OCI-M2 (cell line): ENCODE results near the gene WNT1.

Experiments used
- DNase-seq: peaks from one replicate; lab custom pipeline; 2025; ENCODE audit not compliant: unreplicated experiment; lab: John Stamatoyannopoulos, UW

Gene WNT1

DNA sequence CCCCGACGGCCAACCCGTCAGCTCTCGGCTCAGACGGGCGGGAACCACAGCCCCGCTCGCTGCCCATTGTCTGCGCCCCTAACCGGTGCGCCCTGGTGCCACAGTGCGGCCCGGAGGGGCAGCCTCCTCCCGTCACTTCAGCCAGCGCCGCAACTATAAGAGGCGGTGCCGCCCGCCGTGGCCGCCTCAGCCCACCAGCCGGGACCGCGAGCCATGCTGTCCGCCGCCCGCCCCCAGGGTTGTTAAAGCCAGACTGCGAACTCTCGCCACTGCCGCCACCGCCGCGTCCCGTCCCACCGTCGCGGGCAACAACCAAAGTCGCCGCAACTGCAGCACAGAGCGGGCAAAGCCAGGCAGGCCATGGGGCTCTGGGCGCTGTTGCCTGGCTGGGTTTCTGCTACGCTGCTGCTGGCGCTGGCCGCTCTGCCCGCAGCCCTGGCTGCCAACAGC is at the start of gene WNT1:
WNT1 (plus strand) TSS at position 32 of the 450 bp plus-strand sequence; CDS start at position 361, 329 bp downstream.
- no peak for DNase-seq

DNA sequence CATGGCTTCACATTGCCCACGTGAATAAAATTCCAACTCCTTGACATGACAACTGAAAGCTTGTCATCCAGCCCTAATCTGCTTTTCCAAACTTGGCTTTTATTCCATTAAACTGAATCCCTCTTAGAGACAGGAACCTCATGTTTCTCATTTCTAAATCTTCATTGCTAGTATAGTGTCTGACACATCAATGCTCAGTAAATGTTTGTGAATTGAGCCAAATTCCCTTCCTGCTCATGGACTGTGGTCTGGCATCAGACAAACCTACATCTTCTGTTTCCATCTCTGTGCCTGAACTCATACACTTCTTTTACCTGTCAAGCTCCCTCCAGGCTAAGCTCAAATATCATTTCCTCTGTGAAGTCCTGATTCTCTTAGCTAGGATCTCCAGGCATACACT is 48.6 kb upstream of the WNT1 start:
- DNase-seq, result no peak

DNA sequence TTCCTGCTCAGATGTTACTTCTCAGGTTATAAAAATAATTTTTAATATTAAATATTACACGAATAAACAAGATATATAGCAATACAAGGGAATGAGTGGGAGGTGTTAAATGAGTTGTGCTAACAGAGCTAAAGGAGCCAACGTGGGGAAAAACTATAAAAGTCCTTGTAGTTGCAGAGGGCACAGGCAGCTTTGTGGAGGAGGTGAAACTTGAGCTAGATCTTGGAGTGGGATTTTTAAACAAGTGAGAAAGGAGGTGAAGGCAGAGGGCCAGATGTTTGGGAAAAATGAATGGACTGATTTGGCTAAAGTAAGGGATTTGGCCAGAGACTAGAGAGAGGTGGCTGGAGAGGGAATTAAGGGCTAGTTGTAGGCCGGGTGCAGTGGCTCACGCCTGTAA is 47.6 kb upstream of the WNT1 start:
- DNase-seq, result no peak

DNA sequence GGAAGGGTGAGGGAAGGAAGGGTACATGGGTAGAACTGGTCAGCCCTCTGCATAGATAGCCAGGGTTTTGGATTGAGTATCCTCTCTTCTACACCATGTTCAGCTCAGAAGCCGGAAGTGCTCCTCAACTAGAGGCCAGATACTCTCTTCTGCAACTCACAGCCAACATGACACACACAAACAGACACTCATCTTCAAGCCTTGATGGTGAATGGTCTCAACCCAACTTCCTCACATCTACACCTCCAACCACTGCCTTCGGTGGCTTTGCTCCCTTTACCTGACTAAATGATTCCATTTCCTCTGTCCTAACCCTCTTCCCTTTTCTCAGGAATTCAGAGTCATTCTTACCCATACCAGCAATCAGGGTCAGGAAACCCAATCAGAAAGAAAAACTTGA is 45.2 kb upstream of the WNT1 start:
- DNase-seq, result no peak

DNA sequence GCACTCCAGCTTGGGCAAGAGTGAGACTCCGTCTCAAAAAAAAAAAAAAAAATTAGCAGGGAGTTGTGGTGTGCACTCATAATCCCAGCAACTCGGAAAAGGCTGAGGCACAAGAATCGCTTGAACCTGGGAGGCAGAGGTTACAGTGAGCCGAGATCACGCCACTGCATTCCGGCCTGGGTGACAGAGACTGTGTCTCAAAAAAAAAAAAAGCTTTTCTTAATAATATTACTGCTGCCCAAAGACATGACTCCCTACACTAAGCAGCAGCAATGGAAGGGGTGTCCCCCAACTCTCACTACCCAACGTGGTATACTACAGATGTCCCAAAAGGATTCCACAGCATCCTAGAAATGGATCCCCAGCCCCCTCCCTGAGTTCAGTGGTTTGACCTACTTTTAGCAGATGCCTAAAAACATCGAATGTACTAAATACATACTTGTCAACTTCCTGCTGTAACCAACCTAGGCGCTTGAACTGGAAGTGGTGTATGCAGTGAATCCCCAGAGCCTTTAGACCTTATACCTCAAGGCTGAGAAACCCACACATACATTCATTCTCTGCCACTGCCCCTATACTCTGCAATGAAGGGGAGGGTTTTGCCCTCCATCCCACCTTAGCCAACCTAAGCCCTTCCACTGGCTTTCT is 44.3 kb upstream of the WNT1 start:
- no peak for DNase-seq

DNA sequence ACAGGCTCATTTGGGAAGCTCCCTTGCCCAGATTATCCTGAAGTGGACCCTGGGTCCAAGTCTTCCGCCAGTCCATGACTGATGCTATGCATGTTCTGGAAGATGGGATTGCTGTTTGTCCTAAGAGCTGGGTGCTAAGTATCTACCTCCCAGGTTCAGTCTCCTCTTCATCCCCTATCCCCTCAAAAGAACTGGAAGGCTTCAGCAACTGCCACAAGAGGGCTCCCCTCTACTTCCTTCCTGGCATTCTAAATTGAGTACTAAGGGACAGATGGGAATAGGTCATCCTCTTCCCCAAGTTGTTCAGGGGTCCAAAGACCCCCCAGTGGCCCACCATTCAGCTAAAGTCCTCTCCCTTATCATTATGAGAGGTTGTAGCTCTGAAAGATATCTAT is 43.8 kb upstream of the WNT1 start:
- DNase-seq, result no peak

DNA sequence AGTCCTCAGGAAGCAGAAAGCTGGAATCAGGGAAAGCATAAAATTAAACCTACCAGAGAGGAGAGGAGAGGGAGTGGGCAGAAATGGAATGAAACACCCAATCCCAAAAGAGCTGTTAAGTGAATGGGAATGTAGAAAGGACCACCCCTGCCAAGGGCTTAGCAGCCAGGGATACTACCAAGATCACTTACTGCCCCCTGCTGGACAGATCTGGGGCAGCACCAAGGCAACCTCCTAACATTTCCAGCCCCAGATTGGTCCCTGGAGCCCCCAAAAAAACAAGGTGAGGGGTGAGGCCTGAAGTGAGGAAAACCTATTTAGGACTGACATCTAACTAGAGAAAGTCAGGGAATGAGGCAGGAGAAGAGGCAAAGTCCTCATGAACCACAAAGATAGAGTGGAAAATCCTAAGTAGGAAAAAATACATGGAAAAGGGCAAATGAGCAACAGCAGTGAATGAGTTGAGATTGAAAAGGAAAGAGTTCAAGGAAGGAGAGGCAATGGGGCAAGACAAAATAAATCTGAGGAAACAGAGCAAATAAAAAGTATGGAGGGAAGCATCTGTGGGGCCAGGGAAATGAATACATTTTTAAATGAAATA is 41.6 kb upstream of the WNT1 start:
- peak; percentile 51 for DNase-seq

DNA sequence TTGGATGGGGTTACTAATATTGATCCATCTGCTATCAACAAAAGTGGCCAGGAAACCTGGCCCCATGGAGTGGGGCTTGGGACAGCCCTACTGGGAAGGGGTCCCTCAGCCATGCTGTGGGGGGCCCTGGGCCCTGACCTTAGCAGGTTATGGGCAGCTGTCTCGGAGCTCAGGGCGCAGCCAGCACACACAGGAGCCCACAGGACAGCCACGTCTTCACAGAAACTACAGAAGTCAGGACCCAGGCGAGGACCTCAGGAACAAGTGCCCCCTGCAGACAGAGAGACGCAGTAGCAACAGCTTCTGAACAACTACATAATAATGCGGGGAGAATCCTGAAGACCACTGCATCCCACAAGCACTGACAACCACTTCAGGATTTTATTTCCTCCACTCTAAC is 41.0 kb upstream of the WNT1 start:
- DNase-seq, result no peak

DNA sequence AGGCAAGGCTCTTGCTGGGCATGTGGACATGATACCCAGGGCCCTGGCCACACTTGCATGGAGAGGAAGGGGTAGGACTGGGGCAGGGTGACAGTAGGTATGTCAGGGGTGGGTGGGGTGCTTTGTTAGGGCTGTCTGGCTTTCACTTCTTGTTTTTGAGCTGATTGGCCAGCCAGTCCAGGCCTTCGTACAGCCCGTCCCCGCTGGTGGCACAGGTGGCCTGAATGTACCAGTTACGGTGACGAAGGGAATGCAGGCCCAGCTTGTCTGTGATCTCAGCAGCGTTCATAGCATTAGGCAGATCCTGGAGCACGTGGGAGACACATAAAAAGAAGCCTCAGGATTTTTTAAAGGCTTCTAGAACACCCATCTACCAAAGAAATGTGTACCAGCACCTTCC is 39.3 kb upstream of the WNT1 start:
- no peak for DNase-seq

DNA sequence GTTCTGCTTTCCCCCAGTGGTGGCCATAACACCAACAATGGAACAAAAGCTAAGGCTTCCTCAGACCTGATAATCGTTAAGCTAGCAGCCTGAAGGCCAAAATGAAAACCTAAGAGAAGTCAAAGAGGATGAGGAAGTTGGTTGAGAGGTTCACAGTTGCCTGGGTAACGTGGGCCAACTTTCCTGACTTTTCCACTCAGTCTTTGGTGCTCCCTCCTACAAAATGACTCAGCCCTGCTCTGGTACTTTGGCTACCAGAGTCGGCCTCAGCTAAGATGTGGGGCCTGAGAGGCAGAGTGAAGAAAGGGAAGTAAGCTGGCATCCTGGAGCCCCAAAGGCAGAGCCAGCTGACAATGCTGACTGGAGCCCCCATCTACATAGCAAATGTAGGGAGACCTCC is 37.9 kb upstream of the WNT1 start:
- no peak for DNase-seq

DNA sequence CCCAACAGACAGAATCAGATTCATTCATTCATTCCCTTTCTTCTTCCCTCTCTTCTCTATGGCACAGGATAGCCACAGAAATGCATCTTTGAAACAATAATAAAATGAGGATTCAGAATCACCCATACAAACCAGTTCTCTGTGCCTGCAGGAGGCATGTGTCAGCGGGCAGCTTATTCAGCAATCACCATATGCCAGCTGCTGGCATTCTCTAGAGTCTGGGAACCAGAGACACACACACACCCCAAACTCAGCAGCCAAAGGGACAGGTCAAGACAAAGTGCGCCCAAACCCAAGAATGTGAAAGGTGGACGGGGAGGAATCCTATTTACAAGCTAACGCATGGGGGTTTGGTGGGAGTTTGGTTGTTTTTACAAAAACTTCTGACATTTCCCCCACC is 34.9 kb upstream of the WNT1 start:
- DNase-seq, result no peak

DNA sequence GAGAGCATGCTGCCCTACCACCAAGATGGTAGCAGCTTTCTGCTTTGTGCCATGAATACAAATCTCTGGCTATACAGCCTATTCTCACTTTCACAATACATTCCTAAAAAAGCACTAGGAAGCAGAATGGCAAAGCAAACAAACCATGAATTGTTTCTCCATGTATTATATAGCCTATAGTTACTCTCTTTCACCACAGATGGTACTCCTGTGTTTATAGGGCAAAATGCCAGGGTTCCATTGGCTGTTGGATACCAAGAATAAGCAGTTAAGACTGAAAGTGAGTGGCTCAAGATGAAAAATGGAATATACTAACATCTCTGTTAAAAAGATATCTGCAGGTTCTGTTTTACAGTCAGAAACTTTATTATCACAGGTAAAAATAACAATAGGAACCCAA is 31.9 kb upstream of the WNT1 start:
- DNase-seq, result no peak

DNA sequence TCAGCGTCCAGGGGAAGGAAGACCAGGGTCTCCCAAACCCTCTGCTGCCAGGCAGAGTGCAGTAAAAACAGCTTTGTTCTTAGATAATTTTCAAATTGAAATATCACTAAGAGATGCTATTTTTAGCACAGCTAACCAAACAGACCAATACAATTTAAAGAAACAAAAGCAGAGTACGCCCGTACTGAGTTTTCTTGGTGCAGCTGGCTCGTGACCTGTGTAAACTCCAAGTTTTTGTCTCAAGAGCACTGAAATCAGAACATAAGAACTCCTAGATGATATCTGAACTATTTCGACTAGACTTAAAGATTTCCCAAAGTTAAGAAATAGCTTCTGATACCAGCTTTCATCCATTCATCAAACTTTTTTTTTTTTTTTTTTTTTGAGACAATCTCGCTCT is 31.2 kb upstream of the WNT1 start:
- no peak for DNase-seq

DNA sequence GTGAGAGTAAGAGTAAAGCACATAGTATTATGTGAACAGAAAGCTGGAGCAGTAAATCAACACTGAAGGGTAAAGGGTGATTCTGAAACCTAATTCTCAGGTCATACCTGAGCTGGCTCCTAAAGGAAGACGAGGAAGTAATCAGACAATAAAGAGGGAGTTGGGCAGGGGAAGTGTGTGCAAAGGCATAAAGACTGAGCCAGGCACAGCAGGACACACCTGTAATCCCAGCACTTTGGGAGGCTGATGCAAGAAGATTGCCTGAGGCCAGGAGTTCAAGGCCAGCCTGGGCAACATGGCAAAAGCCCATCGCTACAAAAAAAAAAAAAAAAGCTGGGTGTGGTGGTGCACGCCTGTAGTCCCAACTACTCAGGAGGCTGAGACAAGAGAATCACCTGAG is 30.4 kb upstream of the WNT1 start:
- no peak for DNase-seq

DNA sequence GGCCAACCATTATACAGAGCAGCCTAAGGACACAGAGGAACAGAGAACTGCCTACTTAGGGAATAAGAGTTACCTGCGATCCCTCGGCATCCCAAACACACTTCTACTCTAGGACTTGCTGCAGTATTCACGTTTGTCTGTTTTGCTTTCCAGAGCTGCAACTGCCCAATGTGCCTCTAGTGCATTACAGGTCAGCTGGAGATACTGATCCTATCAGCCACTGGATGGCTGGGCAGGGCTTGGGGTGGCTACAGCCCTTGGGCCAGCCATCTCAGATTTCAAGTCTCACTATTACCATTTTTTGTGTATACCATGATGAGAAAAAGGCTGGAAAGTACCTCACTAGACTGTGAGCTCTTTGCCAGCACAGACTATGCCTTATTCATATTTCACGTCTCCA is 25.4 kb upstream of the WNT1 start:
- DNase-seq, result no peak

DNA sequence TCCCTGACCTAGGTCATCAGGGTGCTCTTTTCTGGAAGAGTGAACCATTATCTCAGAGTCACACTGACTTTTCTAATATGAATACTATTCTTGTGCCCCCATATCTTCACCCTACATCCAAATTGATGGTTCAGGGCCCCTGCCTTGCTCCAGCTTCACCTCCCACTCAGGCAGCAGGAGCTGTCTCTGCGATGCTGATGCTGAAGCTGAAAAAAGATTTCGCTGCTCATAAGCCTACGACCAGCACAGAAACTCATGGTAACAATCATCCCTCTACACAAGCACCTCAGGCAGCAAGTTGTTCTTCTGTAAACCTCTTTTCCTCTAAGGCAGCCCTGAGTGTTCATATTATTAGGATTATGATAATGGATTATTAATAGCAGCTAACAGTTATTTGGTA is 24.1 kb upstream of the WNT1 start:
- no peak for DNase-seq

DNA sequence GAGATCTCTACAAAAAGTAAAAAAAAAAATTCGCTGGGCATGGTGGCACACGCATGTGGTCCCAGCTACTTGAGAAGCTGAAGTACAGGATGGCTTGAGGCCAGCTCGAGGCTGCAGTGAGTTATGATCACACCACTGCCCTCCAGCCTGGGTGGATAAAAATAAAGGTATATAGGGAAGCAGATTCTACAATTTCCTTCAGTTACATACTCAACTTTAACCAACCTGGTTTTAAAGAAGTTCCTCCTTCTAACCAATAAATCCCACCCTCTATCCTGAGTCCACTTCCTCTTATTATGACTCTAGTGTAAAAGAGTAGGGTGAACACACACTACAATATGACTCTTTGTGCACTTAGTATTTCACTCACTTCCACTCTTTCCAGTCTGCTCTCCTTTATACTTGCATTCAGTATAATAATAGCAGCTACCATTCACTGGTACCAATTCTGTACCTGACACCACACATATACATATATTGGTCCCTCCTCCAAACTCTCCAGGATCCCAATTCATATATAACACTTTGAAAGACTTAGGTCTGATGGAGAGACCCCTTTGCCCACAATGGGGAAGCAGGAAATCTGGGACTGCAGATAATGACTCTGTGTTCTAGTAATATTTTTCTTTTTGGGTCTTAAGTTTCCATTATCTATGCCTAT is 23.2 kb upstream of the WNT1 start:
- DNase-seq, result no peak

DNA sequence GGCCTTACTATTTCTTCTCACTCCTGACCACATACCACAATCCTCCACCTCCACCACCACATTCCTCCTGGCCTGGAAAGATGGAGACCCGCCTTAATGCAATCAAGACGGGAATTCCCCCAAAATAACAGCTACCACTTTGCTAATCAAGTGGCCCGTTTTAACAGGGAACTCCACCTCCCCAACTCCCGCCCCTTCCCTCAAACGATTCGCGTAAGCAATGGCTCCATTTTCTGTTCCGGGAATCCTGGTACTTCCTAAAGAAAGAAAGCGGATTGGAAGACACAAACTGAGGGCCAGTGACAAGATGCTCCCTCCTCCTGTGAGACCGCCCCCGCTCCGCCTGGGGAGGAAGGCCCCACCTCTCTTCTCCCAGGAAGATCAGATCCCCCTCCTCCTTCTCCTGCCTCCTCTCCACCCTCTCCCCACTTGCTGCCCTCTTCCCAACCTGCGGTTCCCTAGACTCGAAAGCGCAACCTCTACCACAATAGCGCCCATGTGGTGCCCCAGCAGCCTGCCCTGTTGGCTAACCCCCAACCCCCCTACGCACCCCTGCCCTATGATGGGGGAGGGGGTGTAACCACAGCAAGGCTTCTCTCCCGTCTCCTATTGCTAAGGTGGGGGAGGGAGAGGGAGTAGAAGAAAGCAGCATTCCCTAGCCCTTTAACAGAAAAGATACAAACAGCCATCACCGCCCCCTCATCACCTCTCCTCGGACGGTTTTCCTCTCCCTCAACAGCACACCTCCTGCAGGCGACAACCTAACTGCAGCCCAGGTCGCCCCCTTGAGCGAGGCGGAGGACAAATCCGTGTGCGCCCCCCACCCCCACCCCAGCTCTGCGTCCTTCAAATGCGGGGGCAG is 21.6 kb upstream of the WNT1 start:
- DNase-seq, result peak; percentile 61

DNA sequence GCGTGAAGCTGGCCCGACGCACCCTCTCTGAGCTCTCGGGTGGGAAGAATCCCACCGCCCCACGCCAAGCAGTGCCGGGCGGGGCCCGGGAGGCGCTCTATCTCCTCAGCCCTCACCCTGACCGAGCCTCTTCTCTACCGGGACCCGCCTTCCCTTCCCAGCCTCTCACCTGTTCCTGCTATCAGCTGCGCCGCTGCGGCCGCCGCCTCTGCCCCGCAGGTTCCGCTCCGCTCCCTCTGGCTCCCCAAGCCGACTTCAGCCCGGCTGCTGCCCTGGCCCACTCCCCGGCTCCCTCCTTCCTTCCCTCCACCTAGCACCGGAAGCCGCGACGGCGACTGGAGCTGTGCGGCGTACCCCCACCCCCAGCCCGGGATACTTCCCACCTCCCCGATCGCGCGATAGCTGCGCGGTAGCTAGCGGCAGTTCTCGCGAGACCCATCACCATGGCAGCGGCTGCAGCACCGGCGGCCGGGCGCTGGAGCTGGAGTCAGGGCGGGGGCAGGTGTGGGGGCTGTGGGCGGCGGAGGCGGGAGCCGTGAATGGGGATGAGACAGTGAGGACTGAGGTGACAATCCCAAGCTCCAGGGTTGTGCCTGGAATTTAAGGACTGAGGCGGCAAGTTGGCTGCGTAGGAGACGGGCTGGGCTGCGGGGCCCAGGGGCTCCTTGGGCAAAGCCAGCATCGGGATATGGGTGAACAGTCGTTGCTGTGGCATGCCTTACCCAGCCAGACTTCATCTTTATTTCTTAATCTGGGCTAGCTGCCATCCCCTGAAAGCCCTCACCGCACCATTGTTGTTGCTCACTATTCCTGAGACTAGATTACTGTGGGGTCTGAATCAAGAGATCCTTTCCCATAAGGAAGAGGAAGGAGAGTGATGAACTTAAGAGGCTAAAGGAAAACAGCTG is 20.7 kb upstream of the WNT1 start, which contains the start of gene ARF3:
ARF3 (minus strand) TSS at position 347 of the 908 bp plus-strand sequence. CDS start 16,392 bp downstream, outside the sequence.
- no peak for DNase-seq

DNA sequence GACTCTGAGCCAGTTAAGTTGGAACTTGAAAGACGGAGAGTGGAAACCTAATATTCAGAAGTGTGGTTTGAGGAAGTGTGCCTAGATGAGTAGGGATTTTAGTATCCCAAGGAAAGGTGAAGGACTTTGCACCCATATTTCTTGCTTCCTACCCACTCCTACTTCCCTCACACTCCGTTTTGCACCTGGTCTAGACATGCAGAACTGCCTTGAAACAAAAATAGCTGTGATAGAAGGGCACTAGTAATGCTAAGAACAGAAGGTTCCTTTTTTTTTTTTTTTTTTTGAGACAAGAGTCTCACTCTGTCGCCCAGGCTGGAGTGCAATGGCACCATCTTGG is 20.1 kb upstream of the WNT1 start:
- DNase-seq, result no peak

DNA sequence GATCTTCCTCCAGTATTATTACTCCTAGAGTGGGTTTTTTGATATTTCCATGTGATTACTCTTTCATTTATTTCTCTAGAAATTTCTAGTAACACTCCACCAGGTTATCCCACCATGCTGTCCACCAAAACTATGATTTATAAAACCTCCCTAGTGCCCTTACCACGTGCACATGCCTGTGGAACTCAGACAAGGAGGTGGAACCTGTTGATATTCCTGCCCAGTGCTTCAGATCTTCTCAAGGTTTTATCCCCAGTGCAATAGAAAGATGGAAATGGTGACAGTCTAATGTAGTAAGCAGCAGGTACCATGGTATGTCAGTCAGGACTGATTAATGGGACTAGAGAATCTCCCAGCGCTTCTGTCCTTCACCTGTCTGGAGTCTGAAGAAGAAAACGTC is 17.3 kb upstream of the WNT1 start:
- DNase-seq, result no peak
